OCI-LY1 (cell line): ENCODE results near the gene BLCAP.

ENCODE experiments used
- H2AFZ ChIP-seq: fragments of 200-600 bp; sonication (generic), shearing (Covaris generic); 2 replicates; pipeline ENCODE4 v1.6.0; 2014; ENCODE audit warnings: antibody characterized with exemption, mild to moderate bottlenecking, low read length
- H3F3A ChIP-seq: fragments of 200-600 bp; sonication (generic), shearing (Covaris generic); 2 replicates; pipeline ENCODE4 v1.6.0; 2014; ENCODE audit warnings: mild to moderate bottlenecking, antibody characterized with exemption, low read length, moderate library complexity; ENCODE audit not compliant: insufficient read depth
- H3K27ac ChIP-seq: fragments of 200-600 bp; sonication (generic); 2 replicates; pipeline ENCODE4 v1.5.1; 2014; ENCODE audit warnings: low read length, mixed run types, mild to moderate bottlenecking, low read depth; ENCODE audit not compliant: poor library complexity, severe bottlenecking
- H3K27me3 ChIP-seq: fragments of 200-600 bp; sonication (generic); 2 replicates; pipeline ENCODE4 v1.6.0; 2014; ENCODE audit warnings: antibody characterized with exemption, mild to moderate bottlenecking, low read length, moderate library complexity; ENCODE audit not compliant: insufficient read depth
- H3K36me3 ChIP-seq: fragments of 200-600 bp; sonication (generic); 2 replicates; pipeline ENCODE4 v1.6.1; 2014; ENCODE audit warnings: mild to moderate bottlenecking, antibody characterized with exemption, low read length, moderate library complexity, mixed read lengths; ENCODE audit not compliant: insufficient read depth
- H3K4me1 ChIP-seq: fragments of 200-600 bp; sonication (generic); 2 replicates; pipeline ENCODE4 v1.5.1; 2014; ENCODE audit warnings: mild to moderate bottlenecking, low read length, moderate library complexity; ENCODE audit not compliant: insufficient read depth, severe bottlenecking
- H3K4me2 ChIP-seq: fragments of 200-600 bp; sonication (generic), shearing (Covaris generic); 2 replicates; pipeline ENCODE4 v1.6.1; 2014; ENCODE audit warnings: low read length
- H3K4me3 ChIP-seq: fragments of 200-600 bp; sonication (generic); 2 replicates; pipeline ENCODE4 v1.5.1; 2014; ENCODE audit warnings: low read length, low read depth, mild to moderate bottlenecking, mixed read lengths; ENCODE audit not compliant: poor library complexity, severe bottlenecking
- H3K79me2 ChIP-seq: fragments of 200-600 bp; shearing (Covaris generic); 2 replicates; pipeline ENCODE4 v1.6.1; 2016; ENCODE audit warnings: mixed run types, low read length, mixed read lengths; ENCODE audit not compliant: insufficient read depth
- H3K9ac ChIP-seq: fragments of 200-600 bp; sonication (generic), shearing (Covaris generic); 2 replicates; pipeline ENCODE4 v1.6.1; 2014; ENCODE audit warnings: mild to moderate bottlenecking, low read length, mixed read lengths
- H3K9me2 ChIP-seq: fragments of 200-600 bp; sonication (generic), shearing (Covaris generic); 2 replicates; pipeline ENCODE4 v1.6.1; 2014; ENCODE audit warnings: low read depth, mild to moderate bottlenecking, low read length, mixed read lengths
- H3K9me3 ChIP-seq: fragments of 200-600 bp; shearing (Covaris generic); 2 replicates; pipeline ENCODE4 v1.6.1; 2014; ENCODE audit warnings: low read length, mixed read lengths
- H4K20me1 ChIP-seq: fragments of 200-600 bp; sonication (generic), shearing (Covaris generic); 2 replicates; pipeline ENCODE4 v1.6.0; 2016; ENCODE audit warnings: mild to moderate bottlenecking, low read length; ENCODE audit not compliant: insufficient read depth
- EZH2 ChIP-seq: fragments of 200-600 bp; sonication (generic), shearing (Covaris generic); IDR thresholded peaks from 2 replicates; pipeline ENCODE4 v1.8.0; 2017; ENCODE audit warnings: borderline replicate concordance, mixed run types, mild to moderate bottlenecking, antibody characterized with exemption, low read length, moderate library complexity, mixed read lengths
- TF ChIP-seq, protein P1 (sequence below): fragments of 200-600 bp; sonication (generic), shearing (Covaris generic); IDR thresholded peaks from 2 replicates; pipeline ENCODE4 v1.5.1; 2017; ENCODE audit warnings: mild to moderate bottlenecking, antibody characterized with exemption, low read length, moderate library complexity, mixed read lengths

Gene BLCAP

DNA sequence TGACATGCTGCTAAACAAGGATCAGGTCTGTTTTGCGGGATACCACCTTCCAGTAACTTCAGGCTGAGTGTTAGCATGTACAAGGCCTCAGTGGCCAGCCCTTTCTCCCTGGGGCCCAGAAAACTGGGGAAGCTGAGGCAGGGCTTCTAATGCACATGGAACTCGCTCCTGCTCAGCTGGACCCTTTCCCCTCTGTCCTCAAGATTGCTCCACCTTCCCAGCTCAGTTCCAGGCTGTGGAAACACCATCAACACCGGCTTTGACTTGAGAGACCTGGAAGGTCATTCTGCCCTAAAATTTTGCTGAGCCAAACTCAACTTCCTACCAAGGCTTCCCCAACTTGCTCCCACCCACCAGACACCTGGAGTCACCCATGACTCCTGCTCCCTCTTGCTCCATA lies 4.2 kb upstream of the BLCAP start:
- Histone ChIP-seq H3K79me2 (0 out of 2 replicates have a peak, but pooled peaks cover 3% of the 10 kb centered on the region), H3K9ac (no peak overlapping the region), H4K20me1 (no peaks in the 10 kb centered on the region), H3K9me2 (no peaks in the 10 kb centered on the region), H3K4me1 (peaks cover 10% of the 10 kb centered on the region), H3K36me3 (no peaks in the 10 kb centered on the region), H3K4me3 (no peak overlapping the region), H3K27ac (no peak overlapping the region), H3K27me3 (no peaks in the 10 kb centered on the region), H2AFZ (no peak overlapping the region), H3K4me2 (no peak overlapping the region), H3F3A (no peaks in the 10 kb centered on the region), H3K9me3 (no peaks in the 10 kb centered on the region)
- no peak for TF ChIP-seq EZH2
- TF ChIP-seq, protein P1, sequence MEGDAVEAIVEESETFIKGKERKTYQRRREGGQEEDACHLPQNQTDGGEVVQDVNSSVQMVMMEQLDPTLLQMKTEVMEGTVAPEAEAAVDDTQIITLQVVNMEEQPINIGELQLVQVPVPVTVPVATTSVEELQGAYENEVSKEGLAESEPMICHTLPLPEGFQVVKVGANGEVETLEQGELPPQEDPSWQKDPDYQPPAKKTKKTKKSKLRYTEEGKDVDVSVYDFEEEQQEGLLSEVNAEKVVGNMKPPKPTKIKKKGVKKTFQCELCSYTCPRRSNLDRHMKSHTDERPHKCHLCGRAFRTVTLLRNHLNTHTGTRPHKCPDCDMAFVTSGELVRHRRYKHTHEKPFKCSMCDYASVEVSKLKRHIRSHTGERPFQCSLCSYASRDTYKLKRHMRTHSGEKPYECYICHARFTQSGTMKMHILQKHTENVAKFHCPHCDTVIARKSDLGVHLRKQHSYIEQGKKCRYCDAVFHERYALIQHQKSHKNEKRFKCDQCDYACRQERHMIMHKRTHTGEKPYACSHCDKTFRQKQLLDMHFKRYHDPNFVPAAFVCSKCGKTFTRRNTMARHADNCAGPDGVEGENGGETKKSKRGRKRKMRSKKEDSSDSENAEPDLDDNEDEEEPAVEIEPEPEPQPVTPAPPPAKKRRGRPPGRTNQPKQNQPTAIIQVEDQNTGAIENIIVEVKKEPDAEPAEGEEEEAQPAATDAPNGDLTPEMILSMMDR = no peak

GRCh38 chr20:37530696-37531095 lies 3.0 kb upstream of the BLCAP start:
- no peaks in the 10 kb centered on the region for H4K20me1 ChIP-seq
- H3K27ac ChIP-seq = no peak overlapping the region
- no peaks in the 10 kb centered on the region for H3F3A ChIP-seq
- H3K4me3 ChIP-seq = no peak overlapping the region
- no peaks in the 10 kb centered on the region for H3K9me2 ChIP-seq
- H3K9ac ChIP-seq = no peak overlapping the region
- H3K27me3 ChIP-seq = no peaks in the 10 kb centered on the region
- H3K79me2 ChIP-seq = 0 out of 2 replicates have a peak, but pooled peaks cover 8% of the 10 kb centered on the region
- no peaks in the 10 kb centered on the region for H3K9me3 ChIP-seq
- H2AFZ ChIP-seq = no peak overlapping the region
- peaks cover 21% of the 10 kb centered on the region for H3K4me1 ChIP-seq
- TF ChIP-seq EZH2 = no peak
- TF ChIP-seq, protein P1 = no peak
- H3K36me3 ChIP-seq = no peaks in the 10 kb centered on the region
- H3K4me2 ChIP-seq = no peak overlapping the region

DNA sequence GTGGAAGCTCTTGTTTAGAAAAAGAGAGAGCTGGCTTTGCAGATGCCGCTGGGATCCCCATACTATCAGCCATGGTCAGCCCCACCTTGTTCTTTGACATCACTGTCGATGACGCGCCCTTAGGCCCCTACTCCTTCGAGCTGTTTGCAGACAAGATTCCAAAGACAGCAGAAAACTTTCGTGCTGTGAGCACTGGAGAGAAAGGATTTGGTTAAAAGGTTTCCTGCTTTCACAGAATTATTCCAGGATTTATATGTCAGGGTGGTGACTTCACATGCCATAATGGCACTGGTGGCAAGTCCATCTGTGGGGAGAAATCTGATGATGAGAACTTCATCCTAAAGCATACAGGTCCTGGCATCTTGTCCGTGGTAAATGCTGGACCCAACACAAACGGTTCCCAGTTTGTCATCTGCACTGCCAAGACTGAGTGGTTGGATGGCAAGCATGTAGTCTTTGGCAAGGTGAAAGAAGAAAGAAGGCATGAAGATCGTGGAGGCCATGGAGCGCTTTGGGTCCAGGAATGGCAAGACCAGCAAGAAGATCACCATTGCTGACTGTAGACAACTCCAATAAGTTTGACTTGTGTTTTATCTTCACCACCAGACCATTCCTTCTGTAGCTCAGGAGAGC lies 2.4 kb upstream of the BLCAP start:
- Histone ChIP-seq H3K27ac (no peak overlapping the region), H3K27me3 (no peaks in the 10 kb centered on the region), H3K4me2 (no peak overlapping the region), H4K20me1 (no peaks in the 10 kb centered on the region; the same call in 1 of the 2 replicates), H3K9me2 (no peaks in the 10 kb centered on the region), H3K9ac (no peak overlapping the region), H3K4me3 (no peak overlapping the region), H2AFZ (no peak overlapping the region), H3K36me3 (no peaks in the 10 kb centered on the region), H3F3A (no peaks in the 10 kb centered on the region), H3K4me1 (peaks cover 28% of the 10 kb centered on the region), H3K79me2 (0 out of 2 replicates have a peak, but pooled peaks cover 8% of the 10 kb centered on the region), H3K9me3 (no peaks in the 10 kb centered on the region)
- TF ChIP-seq, protein P1 = no peak
- no peak for TF ChIP-seq EZH2
